ENCODE data around the gene ALDH2.
"Not testable (repeated sequence)": the region's sequence is repeated elsewhere in the genome, so short reads cannot be mapped to it uniquely, and the experiment has no call there.

Gene ALDH2

DNA sequence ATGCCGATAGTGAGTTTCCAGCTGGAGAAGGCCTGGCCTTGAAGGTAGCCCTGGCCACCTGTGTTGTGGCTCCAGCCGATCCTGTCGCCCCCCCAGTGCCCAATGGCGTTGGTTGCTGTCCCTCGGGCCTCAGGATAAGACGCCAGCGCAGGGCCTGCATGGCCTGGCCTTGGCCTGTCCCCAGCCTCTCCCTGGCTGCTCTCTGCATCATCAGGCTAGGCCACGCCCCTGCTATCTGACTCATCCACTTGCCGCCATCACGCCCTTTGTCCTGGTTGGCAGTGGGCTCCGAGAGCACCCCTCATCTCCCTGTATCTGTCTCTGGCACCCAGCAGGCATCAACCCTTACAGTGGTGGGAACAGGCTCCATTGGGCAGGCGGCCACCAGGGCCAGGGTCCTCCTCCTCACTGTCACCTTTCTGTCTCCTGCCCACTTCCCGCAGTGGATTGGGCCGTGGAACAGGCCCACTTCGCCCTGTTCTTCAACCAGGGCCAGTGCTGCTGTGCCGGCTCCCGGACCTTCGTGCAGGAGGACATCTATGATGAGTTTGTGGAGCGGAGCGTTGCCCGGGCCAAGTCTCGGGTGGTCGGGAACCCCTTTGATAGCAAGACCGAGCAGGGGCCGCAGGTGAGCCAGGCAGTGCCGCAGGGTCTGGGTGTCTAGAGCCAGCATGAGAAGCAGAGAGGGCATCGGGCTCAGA is 25.6 kb downstream of the ALDH2 start:
- Mint-ChIP-seq H3K27ac (no peak overlapping the region), H3K9me3 (no peaks in the 10 kb centered on the region), H3K36me3 (ENCODE audit: low read depth) (no peaks in the 10 kb centered on the region), H3K27me3 (no peaks in the 10 kb centered on the region), H3K4me3 (no peak overlapping the region), H3K4me1 (no peaks in the 10 kb centered on the region)
- DNase-seq (no peak), ATAC-seq (no peak)

DNA sequence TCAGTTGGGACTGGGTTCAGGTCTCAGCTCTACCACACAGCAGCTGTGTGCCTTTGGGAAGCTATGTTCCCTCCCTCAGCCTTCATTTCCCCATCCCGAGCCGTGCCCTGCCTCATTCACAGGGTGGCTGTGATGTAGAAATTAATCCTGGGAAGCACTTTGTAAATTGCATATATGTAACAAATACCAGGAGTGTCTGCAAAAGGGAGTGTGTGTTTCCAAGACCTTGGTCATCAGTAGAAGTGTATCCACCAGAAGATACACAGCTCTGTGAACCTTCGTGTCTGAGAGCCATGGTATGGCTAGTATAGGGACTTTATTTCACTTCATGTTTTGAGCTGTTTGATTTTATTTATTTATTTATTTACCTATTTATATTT is 26.1 kb downstream of the ALDH2 start:
- no peak for DNase-seq
- no peak overlapping the region for H3K4me3 Mint-ChIP-seq
- H3K4me1 Mint-ChIP-seq = no peaks in the 10 kb centered on the region
- no peaks in the 10 kb centered on the region for H3K36me3 Mint-ChIP-seq (ENCODE audit: low read depth)
- ATAC-seq = no peak
- no peaks in the 10 kb centered on the region for H3K27me3 Mint-ChIP-seq
- no peaks in the 10 kb centered on the region for H3K9me3 Mint-ChIP-seq
- H3K27ac Mint-ChIP-seq = no peak overlapping the region

DNA sequence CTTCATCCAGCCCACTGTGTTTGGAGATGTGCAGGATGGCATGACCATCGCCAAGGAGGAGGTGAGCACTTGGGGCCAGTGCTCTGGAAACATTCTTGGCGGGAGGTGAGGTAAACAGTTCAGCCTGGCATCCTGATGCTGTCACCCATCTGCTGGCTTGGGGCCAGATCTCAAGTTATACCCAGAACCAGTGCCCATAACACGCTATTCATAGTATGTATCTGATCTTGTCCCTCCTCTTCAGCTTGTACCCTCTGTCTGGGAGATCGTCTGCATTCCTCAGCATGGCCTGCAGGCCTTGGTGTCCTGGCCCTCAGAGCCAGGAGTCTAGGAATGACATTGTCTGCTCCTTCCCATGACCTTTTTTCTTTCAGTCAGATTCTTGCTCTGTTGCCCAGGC is 31.4 kb downstream of the ALDH2 start:
- Mint-ChIP-seq H3K4me3 (no peak overlapping the region), H3K27me3 (no peaks in the 10 kb centered on the region), H3K9me3 (no peaks in the 10 kb centered on the region), H3K4me1 (no peaks in the 10 kb centered on the region), H3K36me3 (ENCODE audit: low read depth) (no peaks in the 10 kb centered on the region), H3K27ac (no peak overlapping the region)
- no peak for ATAC-seq
- no peak for DNase-seq

DNA sequence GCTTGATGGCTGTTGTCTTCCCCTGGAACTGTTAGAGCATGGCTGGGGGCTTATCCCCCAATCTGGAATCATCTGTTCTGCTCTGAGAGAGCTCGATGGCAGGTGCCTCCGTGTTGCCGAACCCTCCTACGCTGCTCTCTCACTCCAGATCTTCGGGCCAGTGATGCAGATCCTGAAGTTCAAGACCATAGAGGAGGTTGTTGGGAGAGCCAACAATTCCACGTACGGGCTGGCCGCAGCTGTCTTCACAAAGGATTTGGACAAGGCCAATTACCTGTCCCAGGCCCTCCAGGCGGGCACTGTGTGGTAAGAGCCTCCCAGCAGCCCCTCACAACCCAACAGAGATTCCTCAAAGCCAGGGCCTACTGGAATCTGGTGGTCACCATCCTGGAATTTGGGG is 33.0 kb downstream of the ALDH2 start:
- DNase-seq (no peak), ATAC-seq (no peak)
- no peak overlapping the region for H3K4me3 Mint-ChIP-seq
- H3K27me3 Mint-ChIP-seq = no peaks in the 10 kb centered on the region
- H3K36me3 Mint-ChIP-seq (ENCODE audit: low read depth) = no peaks in the 10 kb centered on the region
- H3K4me1 Mint-ChIP-seq = no peaks in the 10 kb centered on the region
- no peaks in the 10 kb centered on the region for H3K9me3 Mint-ChIP-seq
- H3K27ac Mint-ChIP-seq = no peak overlapping the region

DNA sequence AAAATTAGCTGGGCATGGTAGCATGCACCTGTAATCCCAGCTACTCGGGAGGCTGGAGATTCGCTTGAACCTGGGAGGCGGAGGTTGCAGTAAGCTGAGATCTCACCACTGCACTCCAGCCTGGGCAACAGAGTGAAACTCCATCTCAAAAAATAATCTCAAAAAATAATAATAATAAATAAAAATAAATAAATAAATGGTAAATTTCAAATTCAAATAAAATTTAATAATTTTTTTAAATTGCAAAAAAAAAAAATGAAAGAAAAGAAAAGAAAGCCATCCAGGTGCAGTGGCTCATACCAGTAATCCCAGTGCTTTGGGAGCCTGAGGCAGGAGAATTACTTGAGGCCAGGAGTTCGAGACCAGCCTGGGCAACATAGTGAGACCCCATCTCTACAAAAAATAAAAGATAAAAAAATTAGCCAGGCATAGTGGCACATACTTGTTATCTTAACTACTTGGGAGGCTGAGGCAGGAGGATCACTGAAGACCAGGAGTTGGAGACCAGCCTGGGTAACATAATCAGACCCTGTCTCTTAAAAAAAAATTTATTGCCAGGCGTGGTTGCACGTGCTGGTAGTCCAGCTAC is 36.4 kb downstream of the ALDH2 start:
- no peak for ATAC-seq
- Mint-ChIP-seq H3K9me3 (no peaks in the 10 kb centered on the region), H3K27me3 (no peaks in the 10 kb centered on the region)

DNA sequence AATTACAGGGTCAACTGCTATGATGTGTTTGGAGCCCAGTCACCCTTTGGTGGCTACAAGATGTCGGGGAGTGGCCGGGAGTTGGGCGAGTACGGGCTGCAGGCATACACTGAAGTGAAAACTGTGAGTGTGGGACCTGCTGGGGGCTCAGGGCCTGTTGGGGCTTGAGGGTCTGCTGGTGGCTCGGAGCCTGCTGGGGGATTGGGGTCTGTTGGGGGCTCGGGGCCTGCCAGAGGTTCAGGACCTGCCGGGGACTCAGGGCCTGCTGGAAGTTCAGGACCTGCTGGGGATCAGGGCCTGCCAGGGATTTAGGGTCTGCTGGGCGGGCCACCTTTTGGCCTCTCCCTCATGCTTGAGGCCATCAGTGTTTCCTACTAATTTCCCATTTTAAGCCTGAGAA is 37.1 kb downstream of the ALDH2 start:
- ATAC-seq (no peak), DNase-seq (no peak)
- H3K27me3 Mint-ChIP-seq = no peaks in the 10 kb centered on the region
- H3K4me3 Mint-ChIP-seq = no peak overlapping the region
- H3K36me3 Mint-ChIP-seq (ENCODE audit: low read depth) = no peaks in the 10 kb centered on the region
- no peaks in the 10 kb centered on the region for H3K4me1 Mint-ChIP-seq
- H3K9me3 Mint-ChIP-seq = no peaks in the 10 kb centered on the region
- H3K27ac Mint-ChIP-seq = no peak overlapping the region

More for the DNA sequence above, 36.4 kb downstream of the ALDH2 start:
- Mint-ChIP-seq H3K36me3 (ENCODE audit: low read depth) (no peaks in the 10 kb centered on the region), H3K4me1 (no peaks in the 10 kb centered on the region), H3K27ac (no peak overlapping the region), H3K4me3 (no peak overlapping the region)
- DNase-seq = no peak

DNA sequence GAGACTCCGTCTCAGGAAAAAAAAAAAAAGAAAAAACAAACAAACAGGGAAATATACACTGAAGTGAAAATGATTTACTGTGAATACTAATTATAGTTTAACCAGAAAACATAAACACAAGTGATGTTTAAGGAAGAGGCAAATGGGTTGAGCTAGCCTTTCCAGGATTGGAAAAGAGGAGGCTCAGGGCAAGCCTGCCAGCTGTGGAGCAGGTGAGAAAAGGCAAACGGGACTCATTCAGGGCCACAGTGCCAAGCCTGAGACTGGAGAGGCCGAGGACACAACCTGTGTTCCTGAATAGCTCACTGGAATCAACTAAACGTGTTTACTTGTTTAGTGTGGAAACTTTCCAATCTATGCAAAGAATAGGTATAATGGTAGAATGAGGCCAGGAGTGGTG is 39.6 kb downstream of the ALDH2 start:
- H3K4me1 Mint-ChIP-seq = no peaks in the 10 kb centered on the region
- no peaks in the 10 kb centered on the region for H3K9me3 Mint-ChIP-seq
- H3K27ac Mint-ChIP-seq = no peak overlapping the region
- H3K4me3 Mint-ChIP-seq = no peak overlapping the region
- H3K36me3 Mint-ChIP-seq (ENCODE audit: low read depth) = no peaks in the 10 kb centered on the region
- ATAC-seq = no peak
- H3K27me3 Mint-ChIP-seq = no peaks in the 10 kb centered on the region
- no peak for DNase-seq

DNA sequence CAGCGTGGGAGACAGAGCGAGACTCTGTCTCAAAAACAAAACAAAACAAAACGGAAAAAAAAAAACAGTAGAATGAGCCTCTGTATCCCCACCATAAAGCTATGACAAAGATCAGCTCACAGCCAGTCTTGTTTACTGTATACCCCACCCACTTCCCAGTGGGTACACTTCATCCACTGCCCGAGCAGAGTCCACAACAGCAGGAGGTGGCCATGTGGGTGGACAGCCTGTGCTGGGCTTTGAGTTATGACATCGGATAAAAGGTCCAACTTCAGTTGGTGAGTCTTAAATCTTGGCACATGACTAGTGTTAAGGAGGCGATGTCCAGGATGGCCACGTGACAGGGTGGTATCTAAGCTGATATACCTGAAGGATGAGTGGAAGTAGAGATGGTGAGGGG is 40.5 kb downstream of the ALDH2 start:
- H3K36me3 Mint-ChIP-seq (ENCODE audit: low read depth) = no peaks in the 10 kb centered on the region
- H3K4me3 Mint-ChIP-seq = no peak overlapping the region
- no peaks in the 10 kb centered on the region for H3K27me3 Mint-ChIP-seq
- no peak overlapping the region for H3K27ac Mint-ChIP-seq
- H3K9me3 Mint-ChIP-seq = no peaks in the 10 kb centered on the region
- H3K4me1 Mint-ChIP-seq = no peaks in the 10 kb centered on the region
- ATAC-seq = no peak
- DNase-seq = no peak

DNA sequence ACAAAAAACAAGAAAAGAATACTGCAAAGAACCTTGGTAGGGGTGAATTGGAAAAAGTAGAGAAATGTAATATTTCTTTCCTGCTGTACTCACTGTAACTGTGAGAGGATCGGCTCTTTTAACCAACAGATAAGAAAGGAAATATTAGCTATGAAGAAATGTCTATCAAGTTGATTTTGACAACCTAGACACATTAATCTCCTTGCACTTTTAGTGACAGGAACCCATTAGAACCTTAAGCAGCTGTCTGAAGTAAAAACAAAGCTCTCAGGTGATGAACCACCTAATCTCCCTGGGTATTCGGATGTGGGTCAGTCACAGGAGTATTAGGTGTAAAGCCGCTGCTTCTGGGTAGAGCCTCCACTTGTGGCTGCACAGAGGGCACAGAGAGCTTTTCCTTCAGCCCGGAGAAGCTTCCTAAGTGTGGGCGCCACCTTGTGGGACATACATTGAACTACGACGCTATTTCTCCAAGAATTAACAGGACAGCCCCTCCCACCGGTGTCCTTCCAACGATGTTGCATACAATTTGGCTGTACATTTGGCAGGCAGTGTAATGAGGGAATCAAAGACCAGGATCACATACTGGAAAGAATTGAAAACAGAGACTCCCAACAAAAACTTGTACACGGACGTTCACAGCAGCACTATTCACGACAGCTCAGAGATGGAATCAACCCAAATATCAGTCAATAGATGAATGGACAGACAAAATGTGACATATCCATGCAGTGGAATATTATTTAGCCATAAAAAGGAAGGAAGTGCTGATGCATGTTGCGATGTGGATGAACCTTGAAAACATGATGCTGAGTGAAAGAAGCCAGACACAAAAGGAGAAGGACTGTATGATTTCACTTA is 46.4 kb downstream of the ALDH2 start:
- DNase-seq = peak; percentile 65
- H3K4me3 Mint-ChIP-seq = no peak overlapping the region

DNA sequence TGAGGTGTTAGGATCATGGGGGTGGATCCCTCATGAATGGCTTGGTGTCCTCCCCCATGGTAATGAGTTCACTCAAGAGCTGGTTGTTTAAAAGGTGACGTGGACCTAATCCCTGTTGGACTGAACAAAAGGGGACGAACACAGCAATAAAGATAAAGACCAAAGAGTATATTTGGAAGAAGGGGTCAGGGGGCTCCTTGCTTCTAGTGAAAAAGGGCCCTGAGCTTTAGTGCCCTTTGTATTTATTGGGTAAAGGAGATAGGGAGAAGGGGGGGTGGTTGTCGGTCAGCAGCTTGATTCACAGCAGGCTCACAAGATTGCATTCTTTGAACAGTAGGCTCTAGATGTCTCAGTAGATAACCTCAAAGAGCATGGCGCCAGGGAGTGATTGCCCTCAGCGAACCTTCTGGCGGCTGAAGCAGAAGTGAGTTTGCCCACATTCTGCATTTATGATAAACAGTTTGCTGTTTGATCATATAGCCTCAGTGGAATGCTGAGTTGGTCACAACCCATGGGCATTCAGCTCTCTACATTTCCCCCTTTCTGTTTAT is 49.4 kb downstream of the ALDH2 start:
- DNase-seq (no peak), ATAC-seq (no peak)
- H3K27ac Mint-ChIP-seq = no peak overlapping the region
- no peaks in the 10 kb centered on the region for H3K9me3 Mint-ChIP-seq
- no peak overlapping the region for H3K4me3 Mint-ChIP-seq
- no peaks in the 10 kb centered on the region for H3K27me3 Mint-ChIP-seq
- no peaks in the 10 kb centered on the region for H3K36me3 Mint-ChIP-seq (ENCODE audit: low read depth)
- peaks cover 8% of the 10 kb centered on the region for H3K4me1 Mint-ChIP-seq

More for the DNA sequence above, 46.4 kb downstream of the ALDH2 start:
- no peaks in the 10 kb centered on the region for H3K36me3 Mint-ChIP-seq (ENCODE audit: low read depth)
- peaks cover 8% of the 10 kb centered on the region for H3K4me1 Mint-ChIP-seq
- ATAC-seq = peak; percentile 83
- H3K27ac Mint-ChIP-seq = no peak overlapping the region
- H3K9me3 Mint-ChIP-seq = no peaks in the 10 kb centered on the region
- no peaks in the 10 kb centered on the region for H3K27me3 Mint-ChIP-seq

DNA sequence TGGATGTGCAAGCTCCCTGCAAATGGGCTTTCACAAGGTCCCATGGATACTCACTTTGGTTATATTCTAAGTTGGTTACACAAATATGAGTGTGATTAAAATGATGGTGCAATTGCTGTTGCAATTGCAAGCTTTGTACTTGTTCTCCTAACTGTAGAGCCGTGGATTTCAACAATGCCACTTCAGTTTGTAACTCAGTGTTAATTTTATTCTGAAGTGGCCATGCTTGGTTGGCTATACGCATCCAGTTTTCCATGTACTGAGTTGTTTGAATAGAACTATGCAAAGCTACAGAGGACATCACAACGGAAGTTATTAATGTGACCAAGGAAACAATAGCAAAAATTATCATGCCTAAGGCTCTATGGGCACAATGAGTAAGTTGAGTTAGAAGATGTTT is 50.2 kb downstream of the ALDH2 start:
- H3K9me3 Mint-ChIP-seq; H3K4me3 Mint-ChIP-seq; H3K27me3 Mint-ChIP-seq; DNase-seq; ATAC-seq; H3K36me3 Mint-ChIP-seq (ENCODE audit: low read depth); H3K4me1 Mint-ChIP-seq; H3K27ac Mint-ChIP-seq: not testable (repeated sequence)

DNA sequence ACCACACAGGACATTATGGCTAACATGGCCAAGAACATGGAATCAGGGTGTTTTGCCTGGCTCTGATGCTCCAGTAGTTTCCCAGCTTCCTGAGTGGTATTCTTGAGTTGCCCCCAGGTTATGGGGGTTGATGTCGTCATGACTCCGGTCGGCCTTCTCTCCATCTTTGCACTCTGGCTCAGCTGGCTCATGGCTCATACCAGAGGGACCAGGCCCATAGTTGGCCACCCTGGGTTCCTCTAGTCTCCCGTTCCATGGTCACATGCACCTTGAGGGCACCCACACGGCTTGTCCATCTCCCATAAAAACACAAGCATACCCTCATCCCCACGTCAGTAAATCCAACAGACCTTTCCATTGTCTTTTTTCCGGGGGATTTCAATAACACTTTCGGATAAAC is 51.6 kb downstream of the ALDH2 start:
- Mint-ChIP-seq H3K4me3 (no peak overlapping the region), H3K27ac (no peak overlapping the region), H3K9me3 (no peaks in the 10 kb centered on the region), H3K27me3 (no peaks in the 10 kb centered on the region), H3K4me1 (peaks cover 2% of the 10 kb centered on the region), H3K36me3 (ENCODE audit: low read depth) (no peaks in the 10 kb centered on the region)
- ATAC-seq = no peak
- DNase-seq = no peak

DNA sequence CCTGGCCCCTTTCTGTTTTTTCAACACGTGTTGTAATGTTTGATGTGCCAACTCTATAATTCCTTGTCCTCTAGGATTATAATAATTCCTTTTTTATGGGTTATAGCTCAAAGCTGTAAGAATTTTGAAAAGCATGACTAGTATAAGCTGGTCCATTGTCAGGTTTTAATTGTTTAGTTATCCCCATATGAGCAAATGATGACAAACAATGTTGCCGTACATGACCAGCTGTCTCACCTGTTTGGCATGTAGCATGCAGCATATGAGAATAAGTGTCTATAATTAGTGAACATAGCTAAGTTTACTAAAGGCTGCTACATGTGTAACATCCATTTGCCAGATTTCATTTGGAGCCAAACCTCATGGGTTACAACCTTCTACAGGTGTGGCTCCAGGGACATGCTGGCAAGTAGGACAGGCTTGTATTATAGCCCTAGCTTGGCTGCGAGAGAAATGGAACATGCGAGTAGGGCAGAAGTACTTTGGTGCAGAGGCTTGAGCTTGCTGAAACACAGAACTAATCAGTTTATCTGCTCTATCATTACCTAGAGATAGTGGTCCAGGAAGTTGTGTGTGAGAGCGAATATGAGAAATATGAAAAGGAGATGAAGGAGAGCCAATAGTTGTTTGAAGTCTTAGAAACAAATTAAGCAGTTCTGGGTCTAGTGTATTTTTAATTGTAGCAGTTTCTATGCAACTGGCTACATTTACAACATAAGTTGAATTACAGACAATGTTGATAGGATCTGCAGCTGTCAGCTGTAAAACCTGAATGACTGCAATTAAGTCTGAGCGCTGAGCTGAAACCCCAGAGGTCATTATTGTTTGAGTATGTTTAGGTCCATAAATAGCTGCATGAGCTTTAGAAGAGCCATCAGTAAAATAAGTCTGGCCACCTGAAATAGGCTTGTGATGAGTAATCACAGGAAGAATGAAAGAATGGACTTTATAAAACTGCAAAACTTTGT is 52.7 kb downstream of the ALDH2 start:
- no peaks in the 10 kb centered on the region for H3K4me1 Mint-ChIP-seq
- no peaks in the 10 kb centered on the region for H3K36me3 Mint-ChIP-seq (ENCODE audit: low read depth)
- H3K27me3 Mint-ChIP-seq = no peaks in the 10 kb centered on the region
- no peak overlapping the region for H3K27ac Mint-ChIP-seq
- H3K9me3 Mint-ChIP-seq = no peaks in the 10 kb centered on the region
- ATAC-seq = no peak
- no peak for DNase-seq
- H3K4me3 Mint-ChIP-seq = no peak overlapping the region

DNA sequence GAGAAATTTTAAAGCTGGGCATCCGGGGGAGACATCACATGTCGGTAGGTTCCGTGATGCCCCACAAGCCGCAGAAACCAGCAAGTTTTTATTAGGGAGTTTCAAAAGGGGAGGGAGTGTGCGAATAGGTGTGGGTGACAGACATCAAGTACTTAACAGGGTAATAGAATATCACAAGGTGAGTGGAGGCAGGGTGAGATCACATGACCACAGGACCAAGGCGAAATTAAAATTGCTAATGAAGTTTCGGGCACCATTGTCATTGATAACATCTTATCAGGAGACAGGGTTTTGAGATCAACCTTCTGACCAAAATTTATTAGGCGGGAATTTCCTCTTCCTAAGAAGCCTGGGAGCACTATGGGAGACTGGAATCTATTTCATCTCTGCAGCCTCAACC is 54.1 kb downstream of the ALDH2 start:
- not testable (repeated sequence) for H3K27me3 Mint-ChIP-seq; H3K4me3 Mint-ChIP-seq; H3K36me3 Mint-ChIP-seq (ENCODE audit: low read depth)

More for the DNA sequence above, 54.1 kb downstream of the ALDH2 start:
- not testable (repeated sequence) for H3K27ac Mint-ChIP-seq, H3K9me3 Mint-ChIP-seq, ATAC-seq, H3K4me1 Mint-ChIP-seq, DNase-seq

Measured in activated naive CD8-positive, alpha-beta T cell treated with anti-CD3 and anti-CD28 coated beads, Interleukin-2, amount 50 U/mL, for 24 hours (primary cell).